Measurements from ENCODE around the gene IRX4. TPM values are rescaled to one million over a fixed set of nuclear protein-coding genes. Genes with fewer than 3 reads are reported as not detected.

IRX4 gene
- total and polyA plus RNA-seq, 2 of the 4 experiments (the other 2 are of a cell fraction) = not detected

DNA sequence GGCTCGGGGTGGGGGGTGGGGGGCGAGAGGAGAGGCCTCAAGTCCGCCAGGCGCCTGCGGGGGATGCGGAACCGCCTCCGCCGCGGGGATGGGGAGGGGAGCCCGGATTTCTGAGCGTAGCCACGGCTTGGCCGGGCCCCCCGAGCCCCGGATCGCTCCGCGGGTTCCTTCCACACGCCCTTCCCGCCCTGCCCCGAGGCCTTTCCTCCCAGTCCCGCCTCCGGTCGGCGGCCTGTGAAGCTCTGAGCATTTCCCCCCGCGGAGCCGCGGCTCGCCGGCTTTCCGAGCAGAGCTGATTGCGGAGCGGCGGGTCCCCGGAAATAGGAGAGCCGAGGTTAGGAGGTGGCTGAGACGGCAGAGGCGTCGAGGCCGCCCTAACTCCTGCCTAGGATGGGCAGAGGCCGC lies 6.1 kb downstream of the IRX4 start:
- ATAC-seq (ENCODE audit: low read depth) = no peak
- in situ Hi-C loops (cut with MboI; ENCODE audit: low sequenced_read_pairs) = no loop called here

More for the DNA sequence above, 6.1 kb downstream of the IRX4 start:
- no peak overlapping the region for H2BK120ac ChIP-seq (ENCODE audit: low read depth, low read length)
- peaks cover 86% of the 10 kb centered on the region for H3K27me3 ChIP-seq (ENCODE audit: control insufficient read depth, insufficient read depth, low read length)
- no peak overlapping the region for H3K56ac ChIP-seq (ENCODE audit: extremely low read depth, insufficient read depth, low read length)
- ChIA-PET CTCF (no interaction called here), POLR2A (ENCODE audit: unreplicated experiment) (no interaction called here)
- no peak overlapping the region for H2AK5ac ChIP-seq (ENCODE audit: low read depth, low read length)
- H3K4me2 ChIP-seq (ENCODE audit: low read depth, low read length) = no peak overlapping the region
- H3K18ac ChIP-seq (ENCODE audit: low read depth, low read length) = no peak overlapping the region
- no peak for DNase-seq
- TF ChIP-seq RAD21 (IDR thresholded peaks at IDR 0.05; ENCODE audit: low read length) (no peak), ELK1 (IDR thresholded peaks at IDR 0.05; ENCODE audit: borderline replicate concordance, low read depth, low read length) (no peak), NFE2L2 (IDR thresholded peaks at IDR 0.05; ENCODE audit: low read depth, low read length) (no peak), CEBPB (IDR thresholded peaks at IDR 0.05; ENCODE audit: low read depth, low read length) (no peak)
- TF ChIP-seq, protein P1, sequence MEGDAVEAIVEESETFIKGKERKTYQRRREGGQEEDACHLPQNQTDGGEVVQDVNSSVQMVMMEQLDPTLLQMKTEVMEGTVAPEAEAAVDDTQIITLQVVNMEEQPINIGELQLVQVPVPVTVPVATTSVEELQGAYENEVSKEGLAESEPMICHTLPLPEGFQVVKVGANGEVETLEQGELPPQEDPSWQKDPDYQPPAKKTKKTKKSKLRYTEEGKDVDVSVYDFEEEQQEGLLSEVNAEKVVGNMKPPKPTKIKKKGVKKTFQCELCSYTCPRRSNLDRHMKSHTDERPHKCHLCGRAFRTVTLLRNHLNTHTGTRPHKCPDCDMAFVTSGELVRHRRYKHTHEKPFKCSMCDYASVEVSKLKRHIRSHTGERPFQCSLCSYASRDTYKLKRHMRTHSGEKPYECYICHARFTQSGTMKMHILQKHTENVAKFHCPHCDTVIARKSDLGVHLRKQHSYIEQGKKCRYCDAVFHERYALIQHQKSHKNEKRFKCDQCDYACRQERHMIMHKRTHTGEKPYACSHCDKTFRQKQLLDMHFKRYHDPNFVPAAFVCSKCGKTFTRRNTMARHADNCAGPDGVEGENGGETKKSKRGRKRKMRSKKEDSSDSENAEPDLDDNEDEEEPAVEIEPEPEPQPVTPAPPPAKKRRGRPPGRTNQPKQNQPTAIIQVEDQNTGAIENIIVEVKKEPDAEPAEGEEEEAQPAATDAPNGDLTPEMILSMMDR (conservative IDR thresholded peaks at IDR 0.05; ENCODE audit: low read depth, low read length) = no peak
- no peaks in the 10 kb centered on the region; the same call in 1 of the 2 replicates for H3K4me1 ChIP-seq (ENCODE audit: control insufficient read depth, insufficient read depth, low read length)
- no peak overlapping the region for H3K9ac ChIP-seq (ENCODE audit: low read depth, low read length)
- dilution Hi-C loops (cut with HindIII; ENCODE audit: low sequenced_read_pairs, unreplicated experiment) (no loop called here), intact Hi-C loops (cut with micrococcal nuclease) (no loop called here)
- no peak overlapping the region for H4K5ac ChIP-seq (ENCODE audit: low read depth, low read length)
- no peaks in the 10 kb centered on the region for H3K79me1 ChIP-seq (ENCODE audit: low read depth in 1 of 2, low read length in 2 of 2)
- no peak overlapping the region for H2BK15ac ChIP-seq (ENCODE audit: low read depth, low read length)
- H3K9me3 ChIP-seq (ENCODE audit: control insufficient read depth, insufficient read depth, low read length) = peaks cover 7% of the 10 kb centered on the region
- no peak overlapping the region for H4K8ac ChIP-seq (ENCODE audit: low read depth in 2 of 2, low read length in 2 of 2)
- no peaks in the 10 kb centered on the region for H4K20me1 ChIP-seq (ENCODE audit: insufficient read depth, low read length)
- no peak overlapping the region for H3K27ac ChIP-seq (ENCODE audit: insufficient read depth, low read length)
- H3K4ac ChIP-seq (ENCODE audit: low read depth, low read length) = no peak overlapping the region
- H3K23ac ChIP-seq (ENCODE audit: low read depth, low read length) = no peak overlapping the region
- H2BK5ac ChIP-seq (ENCODE audit: low read depth, low read length, poor library complexity, severe bottlenecking) = no peak overlapping the region
- no peak overlapping the region for H2BK20ac ChIP-seq (ENCODE audit: low read depth, low read length)
- no peak overlapping the region for H3K4me3 ChIP-seq (ENCODE audit: insufficient read depth, low read depth, low read length)
- H3K9me1 ChIP-seq (ENCODE audit: insufficient read depth, low read length) = no peaks in the 10 kb centered on the region
- no peak overlapping the region for H3K14ac ChIP-seq (replicated peaks; ENCODE audit: low read depth, low read length)
- H2AK9ac ChIP-seq (replicated peaks; ENCODE audit: low read depth, low read length, poor library complexity) = no peak overlapping the region
- H3K36me3 ChIP-seq (ENCODE audit: control insufficient read depth, insufficient read depth, low read length) = no peaks in the 10 kb centered on the region
- no peak overlapping the region for H4K91ac ChIP-seq (ENCODE audit: insufficient read depth, low read depth, low read length)
- 0% methylated on average over 2 of the region's 43 CpGs; no CpG with 5 or more reads in 1 of the 2 experiments for WGBS, 2 experiments (ENCODE audit: extremely low coverage in 2 of 2, insufficient read length in 1 of 2)
- no peak overlapping the region for H2AFZ ChIP-seq (replicated peaks; ENCODE audit: low read length, poor library complexity)
- BruUV-seq (replicated peaks) = no TSS peak
